Iris pigment epithelial cell (primary cell): Measurements from ENCODE around the gene COL8A1.

ENCODE experiments used
- DNase-seq: peaks from one replicate; pipeline ENCODE4 v3.0.0-alpha.2; 2011; ENCODE audit warnings: low read depth

The COL8A1 gene

GRCh38 chr3:99639579-99639978 lies 1.2 kb downstream of the COL8A1 start:
- DNase-seq = no peak

- DNase-seq = peak; percentile 81
Measured at GRCh38 chr3:99640214-99640851, 1.9 kb downstream of the COL8A1 start.

- no peak for DNase-seq
Measured at GRCh38 chr3:99641480-99641879, 3.1 kb downstream of the COL8A1 start.

- DNase-seq = no peak
Measured at GRCh38 chr3:99641982-99642381, 3.6 kb downstream of the COL8A1 start.

GRCh38 chr3:99644017-99644416 lies 5.6 kb downstream of the COL8A1 start:
- DNase-seq = no peak

- DNase-seq = no peak
Measured at GRCh38 chr3:99644746-99645145, 6.4 kb downstream of the COL8A1 start.

GRCh38 chr3:99645277-99646106 lies 7.1 kb downstream of the COL8A1 start:
- DNase-seq = peak; percentile 80

- DNase-seq = no peak
Measured at GRCh38 chr3:99646107-99646435, 7.7 kb downstream of the COL8A1 start.

GRCh38 chr3:99647081-99647480 lies 8.7 kb downstream of the COL8A1 start:
- peak; percentile 81 for DNase-seq

- peak; percentile 71 for DNase-seq
Measured at GRCh38 chr3:99648101-99648500, 9.7 kb downstream of the COL8A1 start.

GRCh38 chr3:99648516-99648915 lies 10.1 kb downstream of the COL8A1 start:
- DNase-seq = no peak

- DNase-seq = peak; percentile 80
Measured at GRCh38 chr3:99651531-99651930, 13.1 kb downstream of the COL8A1 start.

GRCh38 chr3:99656624-99657023 lies 18.2 kb downstream of the COL8A1 start:
- DNase-seq = no peak

- no peak for DNase-seq
Measured at GRCh38 chr3:99658274-99658673, 19.9 kb downstream of the COL8A1 start.

- DNase-seq = peak; percentile 100
Measured at GRCh38 chr3:99659032-99659431, 20.6 kb downstream of the COL8A1 start.

GRCh38 chr3:99659951-99660350 lies 21.6 kb downstream of the COL8A1 start:
- DNase-seq = peak; percentile 87

- DNase-seq = no peak
Measured at GRCh38 chr3:99662838-99663570, 24.6 kb downstream of the COL8A1 start.

- peak; percentile 59 for DNase-seq
Measured at GRCh38 chr3:99663977-99664376, 25.6 kb downstream of the COL8A1 start.

- no peak for DNase-seq
Measured at GRCh38 chr3:99665017-99665416, 26.6 kb downstream of the COL8A1 start.

GRCh38 chr3:99666201-99666600 lies 27.8 kb downstream of the COL8A1 start:
- DNase-seq = peak; percentile 82

GRCh38 chr3:99668044-99668443 lies 29.6 kb downstream of the COL8A1 start:
- DNase-seq = no peak

- peak; percentile 64 for DNase-seq
Measured at GRCh38 chr3:99669879-99670555, 31.6 kb downstream of the COL8A1 start.
